ENCODE data around the gene RNF220.

RNF220 gene

GRCh38 chr1:44407430-44408211, 2.6 kb downstream of the RNF220 start:
- DNase-seq (ENCODE audit: low read depth): no peak

GRCh38 chr1:44408212-44408582, 3.1 kb downstream of the RNF220 start:
- no peak for DNase-seq (ENCODE audit: low read depth)

GRCh38 chr1:44408632-44409602, 3.9 kb downstream of the RNF220 start:
- DNase-seq (ENCODE audit: low read depth): no peak

GRCh38 chr1:44409757-44410156, 4.7 kb downstream of the RNF220 start:
- no peak for DNase-seq (ENCODE audit: low read depth)

GRCh38 chr1:44411861-44412260, 6.8 kb downstream of the RNF220 start:
- no peak for DNase-seq (ENCODE audit: low read depth)

- DNase-seq (ENCODE audit: low read depth): no peak
Measured at GRCh38 chr1:44412601-44413000, 7.5 kb downstream of the RNF220 start.

GRCh38 chr1:44413740-44414139, 8.7 kb downstream of the RNF220 start:
- no peak for DNase-seq (ENCODE audit: low read depth)

GRCh38 chr1:44415013-44415412, 10.0 kb downstream of the RNF220 start:
- no peak for DNase-seq (ENCODE audit: low read depth)

GRCh38 chr1:44416408-44416807, 11.4 kb downstream of the RNF220 start:
- DNase-seq (ENCODE audit: low read depth): no peak

GRCh38 chr1:44417351-44418021, 12.4 kb downstream of the RNF220 start:
- DNase-seq (ENCODE audit: low read depth): no peak

GRCh38 chr1:44418022-44418673, 13.1 kb downstream of the RNF220 start:
- no peak for DNase-seq (ENCODE audit: low read depth)

GRCh38 chr1:44419901-44420300, 14.8 kb downstream of the RNF220 start:
- DNase-seq (ENCODE audit: low read depth): no peak

- DNase-seq (ENCODE audit: low read depth): no peak
Measured at GRCh38 chr1:44420535-44420934, 15.5 kb downstream of the RNF220 start.

- DNase-seq (ENCODE audit: low read depth): no peak
Measured at GRCh38 chr1:44421446-44421884, 16.4 kb downstream of the RNF220 start.

GRCh38 chr1:44422161-44422560, 17.1 kb downstream of the RNF220 start:
- no peak for DNase-seq (ENCODE audit: low read depth)

GRCh38 chr1:44423591-44424537, 18.8 kb downstream of the RNF220 start:
- DNase-seq (ENCODE audit: low read depth): no peak

- no peak for DNase-seq (ENCODE audit: low read depth)
Measured at GRCh38 chr1:44424747-44425146, 19.7 kb downstream of the RNF220 start.

GRCh38 chr1:44425341-44426082, 20.5 kb downstream of the RNF220 start:
- DNase-seq (ENCODE audit: low read depth): no peak

GRCh38 chr1:44431861-44432260, 26.8 kb downstream of the RNF220 start:
- DNase-seq (ENCODE audit: low read depth): no peak

GRCh38 chr1:44433209-44433608, 28.2 kb downstream of the RNF220 start:
- DNase-seq (ENCODE audit: low read depth): no peak
